Measurements from ENCODE around the gene NEURL1B.

The NEURL1B gene

GRCh38 chr5:172719211-172719610, 78.1 kb downstream of the NEURL1B start:
- DNase-seq, result no peak

DNA sequence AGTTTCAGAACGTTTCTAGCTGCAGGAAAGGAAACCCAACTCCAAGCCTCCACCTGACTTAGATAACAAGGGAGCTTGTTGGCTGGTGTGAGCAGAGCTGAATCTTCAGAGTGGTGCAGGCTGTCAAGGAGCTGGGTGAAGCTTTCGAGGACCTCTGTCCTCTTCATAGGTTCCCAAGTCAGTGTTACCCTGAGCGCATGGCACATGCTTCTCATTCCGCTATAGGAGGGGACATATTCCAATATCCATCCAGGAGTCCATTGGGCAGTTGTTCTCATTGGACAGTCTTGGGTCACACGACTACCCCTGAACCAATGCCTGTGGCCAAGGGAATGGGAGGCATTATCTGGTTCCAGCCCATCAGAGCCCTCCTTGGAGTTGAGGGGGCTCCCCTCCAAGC, 79.6 kb downstream of the NEURL1B start:
- no peak for DNase-seq

- DNase-seq, result no peak
These were observed 80.6 kb downstream of the NEURL1B start for GRCh38 chr5:172721455-172722326.

GRCh38 chr5:172722327-172722815, 81.3 kb downstream of the NEURL1B start:
- no peak for DNase-seq

DNA sequence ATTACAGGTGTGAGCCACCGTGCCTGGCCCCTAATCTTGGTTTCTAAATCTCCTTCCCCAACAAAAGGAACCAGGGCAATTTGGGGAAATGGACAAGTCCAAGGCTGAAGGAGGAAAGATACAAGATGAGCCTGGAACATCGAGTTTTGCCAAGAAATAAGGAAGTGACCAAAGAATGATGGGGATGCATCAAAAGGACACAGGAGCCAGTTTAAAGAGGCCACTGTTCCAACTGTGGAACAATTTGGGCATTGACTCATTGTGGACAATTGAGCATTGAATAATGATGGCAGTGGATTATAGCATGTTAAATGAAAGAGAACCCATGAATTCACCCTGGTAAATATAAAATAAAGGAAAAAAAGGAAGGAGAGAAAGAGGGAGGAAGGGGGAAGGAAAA, 82.4 kb downstream of the NEURL1B start:
- DNase-seq, result no peak

DNA sequence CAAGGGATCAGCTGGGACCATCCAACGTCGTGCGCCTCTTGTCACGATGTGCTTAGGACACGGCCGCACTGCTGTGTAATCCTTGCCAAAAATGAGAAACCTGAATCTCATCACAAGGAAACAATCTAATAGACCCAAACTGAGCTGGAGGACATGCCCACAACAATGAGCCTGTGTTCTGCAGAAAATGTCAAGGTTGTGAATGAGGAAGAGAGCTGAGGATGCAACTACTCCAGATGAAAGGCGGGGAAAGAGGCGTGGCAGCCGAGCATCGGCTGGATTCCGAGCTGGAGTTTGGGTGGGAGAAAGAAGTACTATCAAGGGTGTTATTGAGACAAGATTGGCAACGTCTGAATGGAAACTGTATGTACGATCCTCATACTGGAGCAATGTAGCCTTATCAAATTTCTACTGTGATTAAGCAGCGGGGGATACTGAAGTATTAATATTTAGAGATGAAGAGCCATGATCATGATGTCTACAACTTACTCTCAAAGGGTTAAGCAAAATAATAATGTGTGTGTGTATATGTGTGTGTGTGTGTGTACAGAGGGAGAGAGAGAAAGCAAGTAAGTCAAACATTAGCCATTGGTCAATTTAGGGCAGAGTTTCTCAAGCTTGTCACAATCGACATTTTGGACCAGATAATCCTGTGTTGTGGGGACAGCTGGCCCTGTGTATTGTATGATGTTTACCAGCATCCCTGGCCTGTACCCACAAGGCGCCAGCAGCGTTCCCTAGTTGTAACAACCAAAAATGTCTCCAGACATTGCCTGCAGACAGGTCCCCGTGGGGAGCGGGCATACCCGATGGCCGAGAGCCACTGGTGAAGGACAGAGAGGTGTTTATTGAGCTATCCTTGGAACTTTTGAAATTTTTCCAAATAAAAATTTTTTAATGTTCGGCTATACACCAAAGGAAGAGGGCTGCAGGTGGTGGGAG, 83.5 kb downstream of the NEURL1B start:
- no peak for DNase-seq

DNA sequence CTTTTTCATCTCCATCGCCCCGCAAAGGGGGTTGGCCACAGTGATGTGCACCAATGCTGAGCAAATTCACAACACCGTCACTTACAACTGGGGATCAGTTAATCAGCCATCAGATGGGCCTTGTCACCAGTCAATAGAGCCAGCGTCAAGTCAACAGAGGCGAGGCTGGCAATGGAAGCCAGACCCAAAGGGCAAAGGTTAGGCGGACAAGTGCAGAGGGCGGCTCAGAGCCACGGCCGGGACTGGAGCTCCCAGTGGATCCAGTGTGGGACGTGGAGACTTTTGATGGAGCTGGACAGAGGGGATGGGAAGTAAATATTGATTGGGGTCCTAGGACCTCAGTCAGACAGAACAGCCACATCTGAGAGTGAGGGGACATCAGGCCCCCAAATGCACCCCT, 84.2 kb downstream of the NEURL1B start:
- no peak for DNase-seq

DNA sequence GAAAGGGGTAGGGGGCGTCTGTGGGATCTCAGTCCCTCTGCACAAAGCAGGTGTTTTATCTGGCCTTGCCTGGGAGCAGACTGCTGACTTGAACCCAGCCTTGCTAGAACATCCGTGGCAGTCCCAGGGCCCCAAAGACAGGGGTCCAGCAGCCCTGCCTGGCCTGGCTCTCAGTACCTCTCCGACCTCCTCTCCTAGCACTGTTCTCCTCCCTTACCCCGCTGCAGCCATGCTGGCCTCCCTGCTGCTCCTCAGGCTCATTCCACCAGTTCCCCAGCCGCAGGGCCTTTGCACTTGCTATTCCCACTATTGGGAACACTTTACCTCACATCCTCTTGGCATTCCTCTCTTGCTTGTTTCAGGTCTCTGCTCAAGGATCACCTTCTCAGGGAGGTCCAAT, 84.7 kb downstream of the NEURL1B start:
- no peak for DNase-seq

- DNase-seq, result no peak
These were observed 85.9 kb downstream of the NEURL1B start for GRCh38 chr5:172726966-172727365.

GRCh38 chr5:172727551-172727950, 86.5 kb downstream of the NEURL1B start:
- DNase-seq, result no peak

- DNase-seq, result no peak
These were observed 87.6 kb downstream of the NEURL1B start for GRCh38 chr5:172728481-172729241.

DNA sequence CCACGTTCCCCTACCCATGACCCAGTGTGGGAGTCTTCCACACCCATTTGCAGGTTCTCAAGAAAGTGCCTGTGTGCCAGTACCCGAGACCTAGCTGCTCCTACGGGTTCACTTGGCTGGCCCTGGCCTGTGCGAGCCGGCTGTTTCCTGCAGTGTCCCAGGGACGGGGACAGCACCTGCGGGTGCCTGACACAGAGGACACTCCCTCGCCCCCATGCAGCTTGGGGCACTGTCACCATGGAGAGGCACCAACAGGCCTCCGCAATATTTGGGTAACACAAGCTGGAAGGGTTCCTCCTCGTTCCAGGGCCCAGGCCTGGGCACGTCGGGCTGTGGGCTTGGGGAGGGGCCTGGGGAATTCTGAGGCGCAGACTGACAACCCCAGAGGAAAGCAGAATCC, 88.5 kb downstream of the NEURL1B start:
- DNase-seq, result no peak

DNA sequence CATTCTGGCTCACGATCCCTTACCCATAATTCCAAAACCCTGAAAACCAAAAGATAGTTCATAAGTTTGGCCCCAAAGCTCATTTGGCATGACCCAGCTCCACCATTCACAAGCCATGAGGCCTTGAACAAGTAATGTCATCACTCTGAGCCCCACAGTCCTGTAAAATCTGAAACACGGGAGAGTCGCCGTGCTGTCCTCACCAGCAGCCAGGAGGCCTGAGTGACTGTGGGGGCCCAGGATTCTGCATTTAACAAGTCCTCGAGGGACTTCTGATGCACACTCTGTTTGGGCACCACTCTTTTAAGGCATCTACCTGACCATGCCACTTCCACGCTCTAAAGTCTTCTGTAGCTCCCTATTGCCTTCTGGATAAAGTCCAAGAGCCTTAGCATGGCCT, 89.2 kb downstream of the NEURL1B start:
- no peak for DNase-seq

- peak in 1 of 3 experiments; percentile 1 for DNase-seq
These were observed 90.1 kb downstream of the NEURL1B start for GRCh38 chr5:172730981-172731679.

DNA sequence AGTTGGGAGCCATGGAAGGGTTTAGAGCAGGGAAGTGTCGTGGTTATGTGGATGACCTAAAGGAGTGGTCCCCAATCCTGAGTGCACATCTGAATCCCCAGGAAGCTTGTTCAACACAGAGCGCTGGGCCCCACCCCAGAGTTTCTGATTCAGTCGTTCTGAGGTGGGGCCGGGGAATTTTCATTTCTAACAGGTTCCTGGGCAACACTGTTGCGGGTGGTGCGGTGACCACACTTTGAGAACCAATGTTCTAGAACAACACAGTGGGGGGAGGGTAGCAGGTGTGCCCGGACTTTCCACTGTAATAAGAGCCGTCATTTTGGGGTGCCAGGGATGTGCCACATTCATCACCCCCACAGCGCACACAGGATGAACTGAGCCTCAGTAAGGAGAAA, 90.6 kb downstream of the NEURL1B start:
- DNase-seq, result no peak

GRCh38 chr5:172732201-172732865, 91.3 kb downstream of the NEURL1B start:
- no peak for DNase-seq

DNA sequence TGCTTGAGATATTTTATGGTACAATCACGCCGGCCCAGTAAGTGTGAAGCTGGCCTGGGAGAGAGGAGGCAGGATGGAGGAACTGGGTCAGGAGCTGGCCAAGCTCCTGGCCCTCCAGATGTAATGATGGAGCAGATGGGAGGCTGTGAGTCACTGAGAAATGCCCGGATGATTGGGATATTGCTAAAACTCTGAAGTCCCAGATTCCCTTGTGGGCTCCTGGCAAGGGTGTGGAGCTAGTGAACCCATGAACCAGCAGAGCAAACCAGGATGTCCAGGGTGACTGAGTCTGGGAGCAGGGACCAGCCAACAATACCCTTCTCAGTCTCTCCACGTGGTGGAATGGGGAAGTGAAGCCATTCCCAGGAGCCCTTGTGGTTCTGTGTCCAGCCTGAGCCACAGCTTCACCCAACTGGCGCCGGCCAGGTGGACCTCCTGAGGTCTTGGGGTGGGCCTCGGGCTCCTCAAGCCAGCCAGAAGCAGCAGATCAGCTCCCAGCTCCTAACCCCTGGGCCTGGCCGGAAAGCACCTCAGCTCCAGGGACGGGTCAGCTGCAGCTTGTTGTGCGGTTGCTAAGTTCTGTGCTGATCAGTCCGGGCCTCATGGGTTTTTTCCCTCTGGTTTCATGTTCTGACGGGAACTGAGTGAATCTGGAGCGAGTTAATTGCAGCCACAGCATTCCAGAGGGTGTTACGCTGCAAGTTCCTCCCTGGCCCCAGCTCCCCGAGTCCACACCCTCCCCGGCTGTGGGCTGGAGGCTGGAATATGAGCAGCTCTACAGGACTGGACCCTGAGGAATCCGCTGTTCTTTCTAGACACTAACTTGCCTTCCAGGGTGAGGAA, 92.3 kb downstream of the NEURL1B start:
- DNase-seq, result no peak

DNA sequence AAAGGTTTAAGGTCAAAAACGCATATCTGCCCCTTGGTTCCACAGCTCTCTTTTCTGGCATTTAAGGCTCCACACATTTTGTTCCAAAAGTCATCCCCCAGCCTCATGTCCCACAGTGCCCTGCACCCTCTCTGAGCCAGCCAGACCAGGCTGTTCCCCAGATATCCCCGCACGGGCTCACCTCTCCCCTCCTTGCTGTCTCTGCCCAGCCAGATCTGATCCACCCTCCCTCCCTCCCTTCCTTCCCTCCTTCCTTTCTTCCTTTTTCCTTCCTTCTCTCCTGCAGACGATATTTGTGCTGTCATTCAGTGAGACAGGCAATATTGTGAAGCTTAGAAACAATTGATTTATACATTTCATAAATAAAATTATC, 92.9 kb downstream of the NEURL1B start:
- no peak for DNase-seq

DNA sequence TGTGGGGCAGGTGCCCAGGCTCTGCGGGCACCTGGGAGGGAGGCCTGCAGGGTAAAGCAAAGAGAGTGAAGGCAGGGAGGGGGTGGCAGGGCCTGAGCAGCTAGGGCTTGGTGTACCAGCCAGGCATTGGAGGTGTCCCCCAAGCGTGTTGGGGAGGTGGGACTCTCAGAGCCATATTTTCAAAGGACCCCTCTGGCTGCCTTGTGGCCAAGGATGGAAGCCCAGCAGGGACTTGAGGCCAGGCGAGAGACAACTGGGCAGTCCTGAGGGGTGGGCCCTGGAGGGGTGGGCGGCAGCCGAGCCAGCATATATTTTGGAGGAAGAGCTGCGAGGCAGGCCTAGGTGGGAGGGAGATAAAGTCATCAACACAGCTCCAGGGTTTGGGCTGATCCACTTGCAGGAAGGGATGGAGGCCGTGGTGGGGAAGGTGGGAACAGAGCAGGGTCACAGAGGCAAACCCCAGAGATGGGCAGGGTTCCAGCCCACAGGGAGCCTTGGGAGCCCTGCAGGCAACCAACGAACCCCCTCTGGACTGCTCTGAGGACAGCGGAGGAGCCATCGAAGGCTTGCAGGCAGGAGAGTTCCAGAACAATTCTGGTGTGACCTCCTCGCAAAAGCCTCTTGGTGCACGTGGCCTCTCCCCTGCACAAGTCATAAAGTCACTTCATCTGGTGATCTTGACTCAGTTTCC, 94.2 kb downstream of the NEURL1B start:
- DNase-seq, result no peak

DNA sequence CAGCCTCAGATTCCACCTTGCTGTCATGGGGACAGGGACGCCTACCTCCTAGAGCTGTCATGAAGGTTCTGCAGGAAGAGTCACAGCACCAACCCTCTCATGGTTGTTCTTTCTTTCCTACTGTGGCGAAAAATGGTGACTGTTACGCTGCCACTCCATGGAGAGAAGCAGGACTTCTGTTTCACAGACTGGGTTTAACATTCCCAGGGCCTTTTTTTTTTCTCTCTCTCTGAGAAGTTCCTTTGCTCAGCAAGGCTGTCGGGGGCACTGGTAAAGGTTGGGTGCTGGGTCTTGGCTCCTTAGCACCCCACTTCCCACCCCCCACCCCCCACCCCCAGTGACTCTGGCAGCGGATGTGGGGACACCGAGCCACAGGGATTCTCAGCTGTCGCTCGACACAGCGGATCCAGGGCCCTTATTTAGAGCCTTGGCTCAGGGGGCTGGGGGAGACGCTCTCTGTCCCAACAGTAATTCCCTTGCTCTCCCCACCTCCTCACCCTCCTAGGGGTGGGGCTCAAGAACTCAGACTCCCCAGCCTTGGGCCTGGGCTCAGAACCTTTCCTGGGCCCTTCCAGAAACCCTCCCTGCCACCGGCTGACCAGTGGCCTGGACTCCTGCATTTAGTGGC, 95.6 kb downstream of the NEURL1B start:
- DNase-seq, result peak in 1 of 3 experiments; percentile 0
